Left colon (tissue), 2 donors: ENCODE measurements around the gene CIPC. TPM values are rescaled to one million over a fixed set of nuclear protein-coding genes. Genes with fewer than 3 reads are reported as not detected.

ENCODE experiments used
- ATAC-seq: fragments of 200-7000 bp; cut with Tn5 transposase; one replicate; pipeline ENCODE4 v1.9.1; 2020; ENCODE audit warnings: mild to moderate bottlenecking, moderate library complexity
- DNase-seq, 2 donors: peaks; one replicate each; pipeline ENCODE4 v3.0.0-alpha.2; 2020
- intact Hi-C, 2 donors: fragments of 100-400 bp; cut with DNase I in 1 of 2; cut with micrococcal nuclease in 1 of 2; formaldehyde crosslinking; loops; one replicate each; pipeline versions ENCODE4 v1.11.2 to v1.14.0; 2022; cut with DNase I, micrococcal nuclease
- total RNA-seq, 2 donors: library from RNA; stranded (reverse); fragmentation: NEBNext Ultra II Directional; extraction: Animal tissue kit (Norgen Biotek cat#: 25700); gene quantifications; one replicate each; pipeline ENCODE4 v1.2.1, GENCODE V29; 2021
- donor health status: DM: no; HTN: no; CAD: no.
- donor health status: DM: yes; HTN: yes; CAD: no.

CIPC gene
- total RNA-seq, 2 donors from 2014 or later: 50.4 to 52.0 TPM

DNA sequence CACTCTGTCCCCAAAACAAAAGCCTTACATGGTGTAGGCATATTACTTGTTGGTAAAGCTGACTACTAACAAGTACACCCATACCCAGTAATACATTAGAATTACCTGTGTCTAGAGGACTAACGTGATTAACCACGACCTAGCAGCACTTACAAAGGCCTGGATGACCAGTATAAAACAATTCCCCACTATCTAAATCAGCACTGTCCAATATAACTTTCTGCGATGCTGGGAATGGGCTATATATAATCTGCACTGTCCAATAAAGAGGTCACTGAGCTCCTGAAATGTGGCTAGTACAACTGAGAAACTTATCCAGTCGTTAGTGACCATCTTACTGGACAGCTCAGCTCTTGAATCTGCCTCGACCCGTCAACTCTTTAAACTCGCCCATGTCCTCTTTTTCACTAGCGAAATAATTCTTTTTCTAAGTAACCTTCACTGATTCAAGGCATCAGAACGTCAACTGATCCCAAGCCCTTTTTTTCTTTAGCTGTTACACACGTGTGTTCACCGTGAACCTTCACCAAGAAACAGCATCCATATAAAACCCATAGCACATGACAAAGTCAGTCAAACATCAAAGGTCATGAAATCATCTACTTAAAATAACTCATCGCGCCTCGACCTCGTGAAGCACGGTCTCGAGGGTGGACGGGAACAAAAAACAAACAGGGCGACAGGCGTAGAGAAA lies 905 bp upstream of the CIPC start:
- DNase-seq: no peak
- intact Hi-C loops: no loop called here

GRCh38 chr14:77098529-77099353 lies 683 bp downstream of the CIPC start:
- intact Hi-C loops: no loop called here
- DNase-seq: peak; percentile 68 to 69
- peak; percentile 35 for ATAC-seq

More for the DNA sequence above, 905 bp upstream of the CIPC start:
- ATAC-seq: peak; percentile 36

- DNase-seq (no peak), ATAC-seq (peak; percentile 21)
- intact Hi-C loops: no loop called here
Measured at GRCh38 chr14:77099425-77100167, 1.5 kb downstream of the CIPC start.

GRCh38 chr14:77100961-77101360 lies 2.9 kb downstream of the CIPC start:
- ATAC-seq (no peak), DNase-seq (no peak)
- intact Hi-C loops: no loop called here

DNA sequence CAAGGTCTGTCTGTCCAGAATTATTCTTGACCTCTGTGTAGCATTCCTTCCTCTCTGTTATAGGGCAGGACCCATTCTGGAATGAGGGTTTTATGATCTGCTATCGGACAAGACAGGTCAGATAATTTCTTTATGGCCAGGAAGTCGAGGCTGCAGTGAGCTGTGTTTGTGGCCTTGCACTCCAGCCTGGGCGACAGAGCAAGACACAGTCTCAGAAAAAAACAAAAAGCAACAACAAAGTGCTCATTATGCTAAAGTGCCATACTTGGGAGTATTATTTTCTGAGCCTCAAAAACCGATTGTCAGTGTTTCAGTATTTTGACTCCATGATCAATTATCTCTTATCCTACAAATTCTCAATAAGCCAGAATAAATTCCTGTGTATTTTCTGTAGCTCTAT lies 4.1 kb downstream of the CIPC start:
- ATAC-seq: peak; percentile 30
- intact Hi-C loops: no loop called here
- no peak for DNase-seq

DNA sequence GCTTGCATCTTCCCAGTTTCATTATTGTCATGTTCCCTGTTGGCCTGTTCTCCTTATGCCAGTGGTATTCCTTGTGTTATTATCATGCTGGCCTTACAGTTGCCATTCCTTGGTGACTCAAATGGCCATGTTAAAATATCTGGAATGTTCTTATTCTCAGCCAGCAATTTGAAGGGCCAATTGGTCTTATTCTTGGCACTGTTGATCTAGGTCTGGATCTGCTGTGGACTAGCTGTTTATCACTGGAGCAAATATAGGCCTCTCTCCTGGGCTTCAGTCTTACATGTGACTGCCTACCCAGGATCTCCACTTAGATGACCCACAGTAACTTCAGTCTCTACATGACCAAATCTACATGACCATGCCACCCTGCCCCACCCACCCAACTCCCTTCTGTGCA lies 5.4 kb downstream of the CIPC start:
- DNase-seq: no peak
- no peak for ATAC-seq
- intact Hi-C loops: no loop called here

- intact Hi-C loops: no loop called here
- ATAC-seq (no peak), DNase-seq (no peak)
Measured at GRCh38 chr14:77103951-77104350, 5.9 kb downstream of the CIPC start.

DNA sequence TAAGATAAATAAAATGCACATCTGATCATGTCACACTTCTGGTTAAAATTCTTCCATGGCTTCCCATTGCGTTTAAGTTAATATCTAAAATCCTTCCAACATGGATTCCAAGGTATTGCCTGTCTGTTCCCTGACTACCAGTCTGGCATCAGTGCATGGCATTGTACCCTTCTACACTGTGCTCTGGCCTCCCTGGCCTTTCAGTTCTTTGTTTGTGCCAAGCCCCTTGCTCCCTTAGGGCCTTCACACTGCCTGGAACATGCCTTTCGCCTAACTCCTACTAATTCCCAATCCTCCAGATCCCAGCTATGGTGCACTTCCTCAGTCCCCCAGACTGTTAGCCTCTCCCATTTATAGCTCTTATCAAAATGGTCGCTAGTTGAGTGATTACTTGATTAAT lies 6.3 kb downstream of the CIPC start:
- DNase-seq (no peak), ATAC-seq (no peak)
- intact Hi-C loops: no loop called here

- intact Hi-C loops: no loop called here
- no peak for ATAC-seq
- DNase-seq: no peak
Measured at GRCh38 chr14:77105145-77105939, 7.3 kb downstream of the CIPC start.

- DNase-seq: no peak
- intact Hi-C loops: no loop called here
- no peak for ATAC-seq
Measured at GRCh38 chr14:77106666-77107065, 8.6 kb downstream of the CIPC start.

- no peak for ATAC-seq
- intact Hi-C loops: no loop called here
- DNase-seq: no peak
Measured at GRCh38 chr14:77107228-77107627, 9.2 kb downstream of the CIPC start.

GRCh38 chr14:77108753-77109152 lies 10.7 kb downstream of the CIPC start:
- DNase-seq: no peak
- intact Hi-C loops: no loop called here
- ATAC-seq: no peak

GRCh38 chr14:77109656-77110055 lies 11.6 kb downstream of the CIPC start:
- no peak for DNase-seq
- ATAC-seq: no peak
- intact Hi-C loops: no loop called here

GRCh38 chr14:77110286-77110685 lies 12.2 kb downstream of the CIPC start:
- intact Hi-C loops: no loop called here
- no peak for ATAC-seq
- no peak for DNase-seq

DNA sequence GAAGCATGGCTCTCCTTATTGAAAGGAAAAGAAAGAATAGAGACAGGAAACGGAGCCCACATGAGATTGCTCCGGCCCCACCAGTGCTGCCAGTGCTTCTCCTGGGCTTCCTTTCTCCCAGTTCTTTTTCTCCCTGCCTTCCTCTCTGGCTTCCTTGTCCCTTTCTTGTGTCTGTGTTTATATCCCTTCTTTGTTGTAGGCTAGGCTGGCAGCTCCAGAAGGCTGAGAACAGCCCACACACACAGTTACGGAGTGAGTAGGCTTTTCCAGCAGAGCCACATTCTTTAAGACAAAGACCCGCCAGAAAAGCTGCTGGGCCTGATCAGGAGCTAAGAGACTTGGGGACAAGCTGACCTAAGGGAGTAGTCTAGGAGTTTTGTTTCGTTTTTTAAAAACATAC lies 13.0 kb downstream of the CIPC start:
- intact Hi-C loops: no loop called here
- DNase-seq: no peak
- no peak for ATAC-seq

- intact Hi-C loops: no loop called here
- DNase-seq (no peak), ATAC-seq (peak; percentile 72)
Measured at GRCh38 chr14:77113644-77114043, 15.6 kb downstream of the CIPC start.

DNA sequence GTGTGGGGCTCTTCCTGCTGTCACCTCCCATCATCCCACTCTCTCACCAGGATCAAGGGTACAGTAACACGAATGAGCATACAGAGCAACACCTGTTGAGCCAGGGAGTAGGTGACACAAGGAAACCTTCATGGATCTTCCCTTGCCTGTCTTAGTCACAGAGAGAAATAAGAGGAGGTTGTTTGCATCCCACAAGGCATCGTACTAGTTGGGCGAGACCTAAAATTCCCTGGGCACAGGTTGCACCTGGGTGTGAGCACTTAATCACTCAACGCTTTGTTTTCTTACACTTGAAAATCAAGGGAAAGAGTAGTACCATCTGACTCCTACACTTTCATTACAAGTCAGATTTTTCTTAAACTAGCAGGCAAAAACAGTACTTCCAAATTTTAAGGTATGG lies 16.6 kb downstream of the CIPC start:
- intact Hi-C loops: no loop called here
- DNase-seq (no peak), ATAC-seq (no peak)

GRCh38 chr14:77116172-77116817 lies 18.2 kb downstream of the CIPC start:
- no peak for DNase-seq
- ATAC-seq: no peak
- intact Hi-C loops: no loop called here

DNA sequence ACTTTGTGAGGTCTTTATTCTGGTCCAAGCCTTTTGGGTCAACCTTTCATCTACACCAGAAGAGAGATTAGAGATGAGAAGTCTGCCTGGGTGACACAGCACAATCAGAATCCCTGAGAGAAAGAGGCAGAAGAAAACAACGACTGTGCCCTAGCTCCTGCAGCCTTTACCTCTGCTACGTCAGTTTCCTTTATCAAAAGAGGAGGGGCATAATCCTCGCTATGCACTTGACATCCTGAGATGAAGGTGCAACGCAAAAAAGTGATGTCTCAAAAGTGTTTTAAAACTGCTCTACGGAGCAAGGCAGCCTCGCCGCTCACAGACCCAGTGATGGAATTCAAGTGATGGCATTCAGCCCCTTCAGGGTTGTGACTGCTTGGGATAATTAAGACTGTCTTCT lies 21.8 kb downstream of the CIPC start:
- intact Hi-C loops: no loop called here
- ATAC-seq: no peak
- no peak for DNase-seq
